GM18508 (cell line): Measurements from ENCODE around the gene PRX.

Experiments used
- ATAC-seq: cut with Tn5 transposase; IDR thresholded peaks from one replicate; pipeline ENCODE4 v1.9.1; 2021; ENCODE audit warnings: moderate number of reproducible peaks; ENCODE audit not compliant: insufficient read depth, unreplicated experiment

Gene PRX

GRCh38 chr19:40393894-40394815 is 19.0 kb downstream of the PRX start:
- no peak for ATAC-seq

GRCh38 chr19:40392894-40393517 is 20.2 kb downstream of the PRX start:
- no peak for ATAC-seq

- no peak for ATAC-seq
Observed at GRCh38 chr19:40392123-40392522, 21.1 kb downstream of the PRX start.

- no peak for ATAC-seq
Observed at GRCh38 chr19:40390084-40390742, 23.0 kb downstream of the PRX start, which contains the start of gene HIPK4. Gene HIPK4, minus strand, starts transcription at chr19:40390181. Its CDS starts 279 bp downstream, at chr19:40389902.

GRCh38 chr19:40389404-40390083 is 23.6 kb downstream of the PRX start:
- no peak for ATAC-seq

- no peak for ATAC-seq
Observed at GRCh38 chr19:40388481-40388880, 24.7 kb downstream of the PRX start.

- ATAC-seq = no peak
Observed at GRCh38 chr19:40387155-40387554, 26.0 kb downstream of the PRX start.

GRCh38 chr19:40383668-40384248 is 29.4 kb downstream of the PRX start:
- no peak for ATAC-seq

GRCh38 chr19:40381321-40381720 is 31.9 kb downstream of the PRX start:
- ATAC-seq = no peak

- ATAC-seq = no peak
Observed at GRCh38 chr19:40380199-40381037, 32.8 kb downstream of the PRX start.

GRCh38 chr19:40379446-40380198 is 33.6 kb downstream of the PRX start:
- ATAC-seq = no peak

- ATAC-seq = no peak
Observed at GRCh38 chr19:40378509-40378908, 34.7 kb downstream of the PRX start.

- ATAC-seq = no peak
Observed at GRCh38 chr19:40377876-40378385, 35.2 kb downstream of the PRX start.

GRCh38 chr19:40376286-40376862 is 36.8 kb downstream of the PRX start:
- ATAC-seq = no peak

- ATAC-seq = no peak
Observed at GRCh38 chr19:40374084-40374483, 39.1 kb downstream of the PRX start.

- no peak for ATAC-seq
Observed at GRCh38 chr19:40371802-40372122, 41.4 kb downstream of the PRX start.

GRCh38 chr19:40370997-40371801 is 42.0 kb downstream of the PRX start:
- ATAC-seq = no peak
